Measurements from ENCODE around the gene ZNF263.
"Not testable (repeated sequence)": the region's sequence is repeated elsewhere in the genome, so short reads cannot be mapped to it uniquely, and the experiment has no call there.

The ZNF263 gene

GRCh38 chr16:3268294-3268693, 15.0 kb upstream of the ZNF263 start:
- FAIRE-seq = no peak

GRCh38 chr16:3270718-3271117, 12.6 kb upstream of the ZNF263 start:
- not testable (repeated sequence) for FAIRE-seq

GRCh38 chr16:3271281-3271680, 12.0 kb upstream of the ZNF263 start:
- not testable (repeated sequence) for FAIRE-seq

- no peak for FAIRE-seq
These were observed 8.8 kb upstream of the ZNF263 start for GRCh38 chr16:3274490-3274889.

DNA sequence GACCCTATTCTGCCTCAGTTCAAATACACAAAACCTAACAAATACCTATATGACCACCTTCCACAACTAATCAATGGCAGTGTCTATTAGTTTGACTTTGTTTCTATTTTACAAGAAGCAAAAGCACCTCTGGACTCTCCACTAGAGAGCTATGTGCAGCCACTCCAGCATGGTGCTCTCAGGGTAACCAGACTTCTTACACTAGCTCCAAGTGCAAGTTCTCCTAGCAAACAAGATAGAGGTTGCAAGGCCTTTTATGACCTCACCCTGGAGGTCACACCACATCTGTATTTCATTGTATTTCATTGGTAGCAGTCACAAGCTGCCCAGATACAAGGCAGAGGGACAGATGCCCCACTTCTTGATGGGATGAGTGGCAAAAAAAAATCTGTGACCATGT, 8.3 kb upstream of the ZNF263 start:
- no peak for FAIRE-seq

DNA sequence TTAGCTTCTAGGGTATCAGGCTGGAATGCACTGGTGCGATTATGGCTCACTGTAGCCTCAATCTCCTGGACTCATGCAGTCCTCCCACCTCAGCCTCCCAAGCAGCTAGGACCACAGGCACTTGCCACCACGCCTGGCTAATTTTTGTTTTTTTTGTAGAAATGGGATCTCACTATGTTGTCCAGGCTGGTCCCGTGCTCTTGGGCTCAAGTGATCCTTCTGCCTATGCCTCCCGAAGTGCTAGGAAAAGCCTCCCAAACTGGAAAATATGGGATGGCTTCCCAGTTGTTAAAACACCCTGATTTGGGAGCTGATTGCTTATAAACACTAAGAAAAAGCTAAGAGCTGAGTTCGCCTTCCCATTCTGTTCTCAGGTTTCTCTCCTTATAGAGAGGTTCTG, 6.6 kb upstream of the ZNF263 start:
- FAIRE-seq = no peak

GRCh38 chr16:3281222-3281820, 2.0 kb upstream of the ZNF263 start:
- no peak for FAIRE-seq

DNA sequence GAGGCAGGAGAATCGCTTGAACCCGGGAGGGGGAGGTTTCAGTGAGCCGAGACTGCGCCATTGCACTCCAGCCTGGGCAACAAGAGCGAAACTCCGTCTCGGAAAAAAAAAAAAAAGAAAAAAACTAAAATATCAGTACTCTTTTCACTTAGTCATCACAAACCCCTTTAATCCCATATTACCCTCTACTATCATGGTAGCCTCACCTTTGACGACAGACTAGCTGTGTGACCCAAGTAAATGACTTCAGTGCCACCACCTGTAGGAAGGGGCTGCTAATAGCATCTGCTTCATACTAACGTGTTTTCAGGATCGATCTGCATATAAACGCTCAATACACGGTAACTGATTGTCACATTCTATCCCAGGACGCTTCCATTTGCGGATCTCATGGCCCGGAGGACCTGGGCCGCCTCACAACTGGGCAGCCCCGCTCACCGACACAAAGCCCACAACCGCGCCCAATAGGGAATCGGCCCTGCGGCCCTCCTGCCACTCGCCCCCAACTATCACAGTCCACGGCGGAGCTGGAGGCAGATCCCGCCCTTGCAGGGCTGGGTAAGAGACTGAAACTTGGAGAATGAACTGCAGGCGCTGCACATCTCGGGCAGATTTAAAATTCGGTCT, 1.1 kb upstream of the ZNF263 start:
- no peak for FAIRE-seq

- FAIRE-seq = no peak
These were observed 504 bp downstream of the ZNF263 start for GRCh38 chr16:3283543-3284447.

DNA sequence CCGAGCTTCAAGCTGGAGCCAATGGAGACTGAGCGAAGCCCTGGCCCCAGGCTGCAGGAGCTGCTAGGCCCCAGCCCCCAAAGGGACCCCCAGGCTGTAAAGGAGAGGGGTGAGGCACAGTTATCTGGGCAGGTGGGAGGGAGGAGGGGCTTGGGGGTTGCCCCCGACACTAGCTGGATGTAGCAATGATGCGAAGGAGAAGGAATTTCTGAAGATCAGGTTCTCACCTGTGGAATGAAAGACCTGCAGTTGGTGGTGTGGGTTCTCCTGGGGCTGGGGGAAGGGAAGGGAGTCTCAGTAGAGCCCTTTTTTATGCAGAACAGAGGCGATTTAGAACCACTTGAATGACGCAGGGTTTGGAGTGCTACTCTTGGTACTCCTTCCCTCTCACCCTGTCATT, 1.8 kb downstream of the ZNF263 start:
- no peak for FAIRE-seq

DNA sequence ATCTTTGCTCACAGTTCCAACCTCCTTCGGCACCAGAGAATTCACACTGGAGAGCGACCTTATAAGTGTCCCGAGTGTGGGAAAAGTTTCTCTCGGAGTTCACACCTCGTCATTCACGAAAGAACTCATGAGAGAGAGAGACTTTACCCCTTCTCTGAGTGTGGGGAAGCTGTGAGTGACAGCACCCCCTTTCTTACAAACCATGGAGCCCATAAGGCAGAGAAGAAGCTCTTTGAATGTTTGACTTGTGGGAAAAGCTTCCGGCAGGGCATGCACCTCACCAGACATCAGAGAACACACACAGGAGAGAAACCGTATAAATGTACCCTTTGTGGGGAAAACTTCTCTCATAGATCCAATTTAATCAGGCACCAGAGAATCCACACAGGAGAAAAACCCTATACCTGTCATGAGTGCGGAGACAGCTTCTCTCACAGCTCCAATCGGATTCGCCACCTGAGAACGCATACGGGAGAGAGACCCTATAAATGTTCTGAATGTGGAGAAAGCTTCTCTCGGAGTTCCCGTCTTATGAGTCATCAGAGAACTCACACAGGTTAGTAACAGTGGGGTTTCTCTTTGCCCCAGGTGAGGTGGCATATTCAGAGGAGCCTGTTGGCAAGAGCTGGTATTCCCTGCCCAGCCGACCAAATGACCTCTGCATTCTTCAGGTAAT, 6.8 kb downstream of the ZNF263 start:
- no peak for FAIRE-seq

GRCh38 chr16:3292604-3293003, 9.3 kb downstream of the ZNF263 start:
- no peak for FAIRE-seq

DNA sequence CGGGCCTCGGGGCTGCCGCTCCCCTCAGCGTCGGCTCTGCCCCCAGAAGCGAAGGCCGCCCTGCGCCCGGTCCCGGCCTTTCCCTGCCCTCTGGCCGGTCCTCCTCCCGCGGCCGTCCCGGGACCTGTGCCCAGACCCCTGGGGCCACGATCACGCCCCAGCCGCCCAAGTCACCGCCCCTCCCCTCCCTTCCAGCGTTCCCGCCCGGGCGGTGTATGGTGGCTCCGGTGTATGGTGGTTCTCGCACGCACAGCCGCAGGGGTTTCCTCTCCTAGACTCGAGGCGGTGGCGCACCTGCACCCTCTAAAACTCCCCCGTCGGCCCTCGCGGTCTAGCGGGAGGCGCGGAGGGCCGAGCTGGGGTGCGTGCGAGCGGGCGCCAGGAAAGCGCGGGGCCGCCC, 11.9 kb downstream of the ZNF263 start:
- no peak for FAIRE-seq

DNA sequence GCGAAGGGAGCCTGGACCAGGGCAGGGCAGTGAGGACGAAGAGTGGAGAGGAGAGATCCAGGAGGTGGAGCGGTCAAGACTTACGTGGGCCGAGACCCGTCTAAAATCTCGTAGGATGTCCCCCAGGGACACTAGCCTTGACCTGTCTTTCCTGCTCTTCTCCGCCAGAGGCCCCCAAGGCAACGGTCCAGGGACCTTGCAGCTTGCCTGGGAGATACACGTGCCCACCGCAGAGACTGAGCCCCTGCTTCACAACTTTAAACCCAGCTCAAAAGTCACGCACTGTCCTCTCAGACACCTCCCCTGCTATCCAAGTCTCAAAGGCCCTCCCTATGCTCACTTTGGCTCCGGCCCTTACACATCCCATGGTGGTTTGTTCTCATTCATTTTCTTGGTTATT, 12.5 kb downstream of the ZNF263 start:
- no peak for FAIRE-seq

GRCh38 chr16:3304370-3304769, 21.1 kb downstream of the ZNF263 start:
- no peak for FAIRE-seq

DNA sequence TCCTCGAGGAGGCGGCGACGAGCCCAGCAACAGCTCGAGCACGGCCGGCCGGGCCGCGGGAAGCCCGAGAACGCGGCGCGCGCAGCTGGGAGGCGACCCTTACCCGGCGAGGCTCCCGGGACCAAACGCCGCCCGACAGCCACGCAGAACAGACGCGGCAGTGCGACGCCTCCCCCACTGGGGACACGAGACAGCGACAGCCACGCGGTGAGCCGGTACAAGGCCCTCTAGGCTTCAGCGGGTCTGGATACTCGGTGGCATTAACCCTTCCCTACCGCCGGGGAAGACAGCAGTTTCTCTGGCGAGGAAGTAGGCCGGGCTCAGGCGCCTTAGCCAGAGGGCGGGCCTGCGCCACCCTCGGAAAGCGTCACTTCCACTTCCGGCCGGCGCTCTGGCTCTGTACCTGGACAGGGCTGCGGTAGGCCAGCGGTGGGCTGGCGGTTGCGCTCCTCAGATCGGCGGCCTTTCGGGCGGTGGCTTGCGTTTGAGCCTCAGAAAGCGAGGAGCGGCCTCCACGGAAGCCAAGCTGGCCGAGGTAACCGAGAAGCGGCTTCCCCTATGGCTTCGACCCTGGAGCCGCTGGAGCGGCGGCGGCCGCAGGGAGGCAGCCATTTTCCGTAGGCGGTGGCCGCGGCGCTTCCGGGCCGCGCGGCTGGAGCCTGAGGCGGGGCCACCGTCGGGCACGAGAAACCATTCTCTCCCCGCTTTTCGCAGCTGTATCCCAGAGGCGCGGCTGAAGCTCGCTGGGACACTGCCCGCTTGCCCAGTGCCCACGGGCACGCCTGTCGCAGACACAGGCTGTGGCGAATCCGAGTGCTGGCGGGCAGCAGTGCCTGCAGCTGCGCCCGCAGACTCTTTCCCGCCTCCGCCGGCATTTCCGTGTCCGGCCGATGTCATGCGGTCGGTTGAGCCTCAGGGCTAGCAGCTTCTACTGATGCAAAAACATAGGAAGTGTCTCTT, 22.1 kb downstream of the ZNF263 start, which contains the start of the genes TIGD7 and ZNF75A:
TIGD7 (minus strand) TSS at position 322 of the 960 bp plus-strand sequence. CDS start 4,816 bp downstream, outside the sequence.
ZNF75A (plus strand) TSS at position 389 of the 960 bp plus-strand sequence. CDS start 2,932 bp downstream, outside the sequence.
- no peak for FAIRE-seq

DNA sequence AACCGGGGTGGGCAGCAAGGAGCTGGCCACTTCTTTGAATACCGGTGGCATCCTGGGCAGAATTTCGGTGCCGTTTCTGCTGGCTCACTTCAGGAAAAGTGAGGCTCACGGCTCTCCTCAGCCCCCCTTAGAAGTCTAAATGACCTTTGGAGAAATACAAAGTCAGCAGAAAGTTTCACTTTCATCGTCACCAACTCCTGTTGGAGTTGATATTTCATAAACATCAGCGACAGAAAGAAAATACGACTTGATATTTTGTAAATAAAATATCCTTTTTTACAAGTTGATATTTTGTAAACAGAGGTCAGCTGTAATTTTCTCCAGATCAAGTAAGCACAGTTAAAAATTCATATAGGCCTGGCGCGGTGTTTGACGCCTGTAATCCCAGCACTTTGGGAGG, 22.8 kb downstream of the ZNF263 start:
- FAIRE-seq = no peak

DNA sequence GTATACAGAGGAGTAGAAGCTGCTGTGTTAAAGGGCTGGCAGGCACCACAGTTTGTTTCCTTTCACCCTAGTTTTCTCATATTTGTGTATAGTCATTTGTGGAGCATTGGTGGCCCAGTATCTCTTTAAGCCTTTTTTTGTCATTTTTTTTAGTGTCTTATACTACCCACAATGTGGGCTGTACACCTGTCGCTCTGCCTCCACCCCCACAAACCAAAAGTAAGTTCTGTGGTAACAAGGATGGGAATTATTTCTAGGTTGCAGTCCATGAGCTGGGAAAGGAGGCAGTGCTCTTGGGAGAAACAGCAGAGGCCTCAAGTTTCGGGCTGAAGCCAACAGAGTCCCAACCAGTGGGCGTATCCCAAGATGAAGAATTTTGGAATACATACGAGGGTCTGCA, 28.2 kb downstream of the ZNF263 start:
- FAIRE-seq = no peak

DNA sequence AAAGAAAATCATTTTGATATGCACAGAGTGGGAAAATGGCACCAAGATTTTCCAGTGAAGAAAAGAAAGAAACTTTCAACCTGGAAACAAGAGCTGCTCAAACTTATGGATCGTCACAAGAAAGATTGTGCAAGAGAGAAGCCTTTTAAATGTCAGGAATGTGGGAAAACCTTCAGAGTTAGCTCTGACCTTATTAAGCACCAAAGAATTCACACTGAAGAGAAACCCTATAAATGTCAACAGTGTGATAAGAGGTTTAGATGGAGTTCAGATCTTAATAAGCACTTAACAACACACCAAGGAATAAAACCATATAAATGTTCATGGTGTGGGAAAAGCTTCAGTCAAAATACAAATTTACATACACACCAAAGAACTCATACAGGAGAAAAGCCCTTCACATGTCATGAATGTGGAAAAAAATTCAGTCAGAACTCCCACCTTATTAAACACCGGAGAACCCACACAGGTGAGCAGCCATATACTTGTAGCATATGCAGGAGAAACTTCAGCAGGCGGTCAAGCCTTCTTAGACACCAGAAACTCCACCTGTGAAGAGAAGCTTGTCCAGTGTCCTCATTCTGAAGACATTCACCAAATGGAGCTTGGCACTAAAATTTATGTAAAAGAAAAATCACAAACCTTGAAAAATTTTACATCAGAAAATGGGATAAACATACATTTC, 34.2 kb downstream of the ZNF263 start:
- FAIRE-seq = no peak

GRCh38 chr16:3321816-3322215, 38.5 kb downstream of the ZNF263 start:
- no peak for FAIRE-seq

GRCh38 chr16:3327514-3327913, 44.2 kb downstream of the ZNF263 start:
- FAIRE-seq = no peak

Measured in endometrium (tissue), 2 donors.